ENCODE results near the gene SEL1L. TPM values are rescaled to one million over a fixed set of nuclear protein-coding genes. Genes with fewer than 3 reads are reported as not detected.

Gene SEL1L
- 10 to 100 TPM; 32.9 to 36.6 TPM for total RNA-seq

GRCh38 chr14:81533536-81534343, at the start of gene SEL1L:
Gene SEL1L, minus strand, starts transcription at chr14:81533853. Its CDS starts 109 bp downstream, at chr14:81533744.
- H3K27me3 ChIP-seq, result no peaks in the 10 kb centered on the region
- peaks cover 0 to 36% of the 10 kb centered on the region in 2 donors for H3K4me1 ChIP-seq
- no peaks in the 10 kb centered on the region for H3K36me3 ChIP-seq

GRCh38 chr14:81582420-81582819, 48.8 kb upstream of the SEL1L start:
- H3K4me1 ChIP-seq, result no peaks in the 10 kb centered on the region
- H3K36me3 ChIP-seq, result no peaks in the 10 kb centered on the region
- H3K4me3 ChIP-seq, result no peak overlapping the region
- no peaks in the 10 kb centered on the region for H3K27me3 ChIP-seq
- no peak overlapping the region for H3K27ac ChIP-seq
- no peak for TF ChIP-seq CTCF (IDR thresholded peaks at IDR 0.05)
- no peak for DNase-seq (ENCODE audit: low spot score)
- H3K9me3 ChIP-seq, result no peaks in the 10 kb centered on the region

More at GRCh38 chr14:81533536-81534343, at the start of gene SEL1L:
- TF ChIP-seq CTCF (IDR thresholded peaks at IDR 0.05), result no peak
- peak; percentile 100 for DNase-seq (ENCODE audit: low spot score)
- Histone ChIP-seq H3K27ac (peak within 1 kb of the TSS; percentile 62 to 80), H3K4me3 (peak within 1 kb of the TSS; percentile 88 to 98), H3K9me3 (no peaks in the 10 kb centered on the region)

- no peaks in the 10 kb centered on the region for H3K27me3 ChIP-seq
- no peak for DNase-seq (ENCODE audit: low spot score)
- no peaks in the 10 kb centered on the region for H3K4me1 ChIP-seq
- no peak overlapping the region for H3K27ac ChIP-seq
- no peak overlapping the region for H3K4me3 ChIP-seq
- no peaks in the 10 kb centered on the region for H3K36me3 ChIP-seq
- H3K9me3 ChIP-seq, result no peaks in the 10 kb centered on the region
- no peak for TF ChIP-seq CTCF (IDR thresholded peaks at IDR 0.05)
These were observed 45.5 kb upstream of the SEL1L start for GRCh38 chr14:81579115-81579514.

GRCh38 chr14:81571437-81571836, 37.8 kb upstream of the SEL1L start:
- DNase-seq (ENCODE audit: low spot score), result no peak

GRCh38 chr14:81567302-81567701, 33.6 kb upstream of the SEL1L start:
- TF ChIP-seq CTCF (IDR thresholded peaks at IDR 0.05), result no peak

More at GRCh38 chr14:81571437-81571836, 37.8 kb upstream of the SEL1L start:
- Histone ChIP-seq H3K36me3 (no peaks in the 10 kb centered on the region), H3K4me1 (no peaks in the 10 kb centered on the region), H3K4me3 (no peak overlapping the region), H3K9me3 (no peaks in the 10 kb centered on the region), H3K27ac (no peak overlapping the region), H3K27me3 (no peaks in the 10 kb centered on the region)
- no peak for TF ChIP-seq CTCF (IDR thresholded peaks at IDR 0.05)

More at GRCh38 chr14:81567302-81567701, 33.6 kb upstream of the SEL1L start:
- Histone ChIP-seq H3K9me3 (no peaks in the 10 kb centered on the region), H3K27me3 (no peaks in the 10 kb centered on the region), H3K27ac (no peak overlapping the region), H3K36me3 (no peaks in the 10 kb centered on the region), H3K4me3 (no peak overlapping the region), H3K4me1 (no peaks in the 10 kb centered on the region)
- DNase-seq (ENCODE audit: low spot score), result no peak

All from right atrium auricular region (tissue), 2 donors.